ENCODE measurements around the gene RNF150. TPM values are rescaled to one million over a fixed set of nuclear protein-coding genes. Genes with fewer than 3 reads are reported as not detected.

The RNF150 gene
- total and polyA plus RNA-seq, 2 of the 8 experiments (the other 6 are each of a cell fraction or from before 2014, with no cell fraction given) = 3.4 to 4.8 TPM

- no peaks in the 10 kb centered on the region; the same call in 1 of the 2 replicates for H3K23me2 ChIP-seq (ENCODE audit: low read depth, low read length)
- H4K8ac ChIP-seq (ENCODE audit: extremely low read depth, insufficient read depth, low read length) = no peak overlapping the region
- no peak overlapping the region for H3K4me2 ChIP-seq (ENCODE audit: insufficient read depth in 1 of 2, low read depth in 2 of 2, low read length in 2 of 2)
- DNase-seq (ENCODE audit: low read depth in 1 of 2, low spot score in 2 of 2) = no peak
- no peak overlapping the region for H2BK20ac ChIP-seq (ENCODE audit: low read length)
- no peak overlapping the region for H3K4me3 ChIP-seq (ENCODE audit: extremely low read depth in 1 of 4, insufficient read depth in 2 of 4, low read depth in 3 of 4, low read length in 4 of 4)
- TF ChIP-seq RFX5 (IDR thresholded peaks at IDR 0.05; ENCODE audit: borderline replicate concordance, low read depth, low read length) (no peak), RXRA (IDR thresholded peaks at IDR 0.05; ENCODE audit: insufficient read depth, low read depth, low read length) (no peak), HDAC2 (IDR thresholded peaks at IDR 0.05; ENCODE audit: borderline replicate concordance in 1 of 2, low read depth in 2 of 2, low read length in 2 of 2) (no peak), POLR2A (IDR thresholded peaks at IDR 0.05; ENCODE audit: control extremely low read depth in 1 of 2, low read depth in 2 of 2, low read length in 2 of 2) (no peak)
- H4K20me1 ChIP-seq (replicated peaks in 1 of 2; ENCODE audit: control insufficient read depth in 1 of 2, insufficient read depth in 2 of 2, low read length in 2 of 2) = no peaks in the 10 kb centered on the region
- H2BK12ac ChIP-seq (ENCODE audit: low read depth, low read length) = no peak overlapping the region
- H3K4me1 ChIP-seq (replicated peaks in 1 of 4; ENCODE audit: control insufficient read depth in 3 of 4, insufficient read depth in 4 of 4, low read length in 3 of 4) = no peaks in the 10 kb centered on the region
- no peak overlapping the region for H3K23ac ChIP-seq (ENCODE audit: insufficient read length)
- ChIA-PET CTCF (ENCODE audit: partially characterized antibody) (interaction anchor here (1.1 kb wide), 1 partner anchor 29 kb away, joined by 3 read pairs; no protein-coding TSS in a partner anchor), POLR2A (ENCODE audit: partially characterized antibody) (no interaction called here)
- no peaks in the 10 kb centered on the region for H3K36me3 ChIP-seq (ENCODE audit: control insufficient read depth in 2 of 4, insufficient read depth in 4 of 4, low read length in 3 of 4)
- FAIRE-seq = no peak
- H4K5ac ChIP-seq (ENCODE audit: insufficient read length, low read depth, low read length) = no peak overlapping the region
- H3K14ac ChIP-seq (ENCODE audit: insufficient read length) = no peak overlapping the region
- no peak overlapping the region for H3K9ac ChIP-seq (replicated peaks in 1 of 4; ENCODE audit: extremely low read depth in 1 of 4, low read depth in 3 of 4, low read length in 3 of 4)
- no peak overlapping the region for H4K91ac ChIP-seq (replicated peaks; ENCODE audit: insufficient read length, low read length)
- H2AK5ac ChIP-seq (ENCODE audit: low read depth, low read length) = no peak overlapping the region
- no peak overlapping the region for H2BK15ac ChIP-seq (ENCODE audit: low read length)
- no peak overlapping the region for H3K4ac ChIP-seq (replicated peaks; ENCODE audit: insufficient read length, low read depth, low read length)
- no peak overlapping the region for H2BK120ac ChIP-seq (replicated peaks; ENCODE audit: low read depth, low read length)
- H3K56ac ChIP-seq (replicated peaks; ENCODE audit: insufficient read length, low read depth, low read length) = no peak overlapping the region
- no peaks in the 10 kb centered on the region for H3K79me2 ChIP-seq (ENCODE audit: control insufficient read depth in 1 of 2, insufficient read depth in 2 of 2, low read length in 2 of 2)
- H3K27me3 ChIP-seq (replicated peaks in 1 of 4; ENCODE audit: control insufficient read depth in 3 of 4, extremely low read depth in 1 of 4, insufficient read depth in 3 of 4, low read length in 3 of 4) = no peaks in the 10 kb centered on the region
- H3K27ac ChIP-seq (ENCODE audit: low read depth, low read length) = no peak overlapping the region
- no peak overlapping the region for H2AFZ ChIP-seq (ENCODE audit: low read length)
- WGBS, 2 experiments (ENCODE audit: extremely low coverage in 1 of 2, insufficient coverage in 1 of 2, insufficient read length in 1 of 2, insufficient replicate concordance in 2 of 2, low coverage in 1 of 2, low lambda C conversion rate in 2 of 2, missing lambda C conversion rate in 1 of 2) = 99% methylated on average over 4 of the region's 4 CpGs; no CpG with 5 or more reads in 1 of the 2 experiments
- no peak overlapping the region for H2BK5ac ChIP-seq (ENCODE audit: low read depth, low read length)
- no peaks in the 10 kb centered on the region for H3K79me1 ChIP-seq (ENCODE audit: low read depth, low read length)
- H3K9me3 ChIP-seq (ENCODE audit: insufficient read depth in 2 of 2, low read depth in 1 of 2, low read length in 1 of 2) = no peaks in the 10 kb centered on the region
- no peak overlapping the region for H3K18ac ChIP-seq (ENCODE audit: extremely low read depth, low read length)
Observed at GRCh38 chr4:141101511-141101910, 31.8 kb downstream of the RNF150 start.

Data from H1 (cell line).